Urinary bladder (tissue), 2 donors: ENCODE results near the gene SLC22A8. TPM values are rescaled to one million over a fixed set of nuclear protein-coding genes. Genes with fewer than 3 reads are reported as not detected.

Source experiments
- polyA plus RNA-seq: library from polyadenylated mRNA; stranded (reverse); fragments of 200-250 nt; gene quantifications from one replicate; pipeline ENCODE4 v1.2.3, GENCODE V29; 2013
- total RNA-seq: library from RNA; depleted of rRNA; stranded (reverse); fragments of >200 nt; gene quantifications from one replicate; pipeline ENCODE4 v1.2.3, GENCODE V29; 2014
- donor health status: healthy.

The SLC22A8 gene
- total and polyA plus RNA-seq, 2 donors: not detected

Other genes with a start within 250 kb of the SLC22A8 start
- gene TAF6L, start 244.4 kb downstream of the SLC22A8 start, total RNA-seq: 8.5 TPM
- 21.9 TPM for gene TAF6L, start 244.4 kb downstream of the SLC22A8 start, polyA plus RNA-seq
- gene TMEM179B, start 228.4 kb downstream of the SLC22A8 start, total RNA-seq: 26.2 TPM
- 64.1 TPM for gene TMEM179B, start 228.4 kb downstream of the SLC22A8 start, polyA plus RNA-seq
- 16.7 TPM for gene TMEM223, start 223.8 kb downstream of the SLC22A8 start, total RNA-seq
- 21.3 TPM for gene TMEM223, start 223.8 kb downstream of the SLC22A8 start, polyA plus RNA-seq
- 32.4 TPM for gene NXF1, start 210.4 kb downstream of the SLC22A8 start, total RNA-seq
- 103 TPM for gene NXF1, start 210.4 kb downstream of the SLC22A8 start, polyA plus RNA-seq
- 30.0 TPM for gene STX5, start 183.8 kb downstream of the SLC22A8 start, total RNA-seq
- gene STX5, start 183.8 kb downstream of the SLC22A8 start, polyA plus RNA-seq: 32.0 TPM
- not detected for gene TEX54, start 183.0 kb downstream of the SLC22A8 start, total RNA-seq
- not detected for gene TEX54, start 183.0 kb downstream of the SLC22A8 start, polyA plus RNA-seq
- gene WDR74, start 176.3 kb downstream of the SLC22A8 start, total RNA-seq: 31.1 TPM
- 47.1 TPM for gene WDR74, start 176.3 kb downstream of the SLC22A8 start, polyA plus RNA-seq
- gene SLC3A2, start 134.9 kb downstream of the SLC22A8 start, total RNA-seq: 45.0 TPM
- gene SLC3A2, start 134.9 kb downstream of the SLC22A8 start, polyA plus RNA-seq: 126 TPM
- gene CHRM1, start 94.5 kb downstream of the SLC22A8 start, total RNA-seq: 0.53 TPM
- 0.46 TPM for gene CHRM1, start 94.5 kb downstream of the SLC22A8 start, polyA plus RNA-seq
- gene SLC22A6, start 30.9 kb downstream of the SLC22A8 start, total RNA-seq: not detected
- not detected for gene SLC22A6, start 30.9 kb downstream of the SLC22A8 start, polyA plus RNA-seq
- not detected for gene SLC22A24, start 128.4 kb upstream of the SLC22A8 start, total RNA-seq
- not detected for gene SLC22A24, start 128.4 kb upstream of the SLC22A8 start, polyA plus RNA-seq
- not detected for gene SLC22A25, start 227.8 kb upstream of the SLC22A8 start, total RNA-seq
- gene SLC22A25, start 227.8 kb upstream of the SLC22A8 start, polyA plus RNA-seq: not detected